Measurements from ENCODE around the gene PBRM1.

Gene PBRM1

GRCh38 chr3:52633786-52634185 is 51.9 kb downstream of the PBRM1 start:
- no peak for DNase-seq (ENCODE audit: low read depth in 1 of 2, low spot score in 1 of 2)
- in situ Hi-C loops (cut with HindIII; ENCODE audit: low pct_unique_long_range_greater_than_20kb, low sequenced_read_pairs) = no loop called here
- TF ChIP-seq JUND (IDR thresholded peaks at IDR 0.05; ENCODE audit: low read depth) = no peak

GRCh38 chr3:52625041-52625440 is 60.7 kb downstream of the PBRM1 start:
- in situ Hi-C loops (cut with HindIII; ENCODE audit: low pct_unique_long_range_greater_than_20kb, low sequenced_read_pairs) = no loop called here
- no peak for DNase-seq (ENCODE audit: low read depth in 1 of 2, low spot score in 1 of 2)
- no peak for TF ChIP-seq JUND (IDR thresholded peaks at IDR 0.05; ENCODE audit: low read depth)

GRCh38 chr3:52623234-52623792 is 62.4 kb downstream of the PBRM1 start:
- in situ Hi-C loops (cut with HindIII; ENCODE audit: low pct_unique_long_range_greater_than_20kb, low sequenced_read_pairs) = no loop called here
- no peak for TF ChIP-seq JUND (IDR thresholded peaks at IDR 0.05; ENCODE audit: low read depth)
- no peak for DNase-seq (ENCODE audit: low read depth in 1 of 2, low spot score in 1 of 2)

GRCh38 chr3:52620580-52620979 is 65.1 kb downstream of the PBRM1 start:
- in situ Hi-C loops (cut with HindIII; ENCODE audit: low pct_unique_long_range_greater_than_20kb, low sequenced_read_pairs) = no loop called here
- DNase-seq (ENCODE audit: low read depth in 1 of 2, low spot score in 1 of 2) = no peak
- TF ChIP-seq JUND (IDR thresholded peaks at IDR 0.05; ENCODE audit: low read depth) = no peak

- in situ Hi-C loops (cut with HindIII; ENCODE audit: low pct_unique_long_range_greater_than_20kb, low sequenced_read_pairs) = no loop called here
- no peak for TF ChIP-seq JUND (IDR thresholded peaks at IDR 0.05; ENCODE audit: low read depth)
- DNase-seq (ENCODE audit: low read depth in 1 of 2, low spot score in 1 of 2) = no peak
These were observed 70.5 kb downstream of the PBRM1 start for GRCh38 chr3:52615166-52615565.

GRCh38 chr3:52614689-52615088 is 71.0 kb downstream of the PBRM1 start:
- no peak for TF ChIP-seq JUND (IDR thresholded peaks at IDR 0.05; ENCODE audit: low read depth)
- in situ Hi-C loops (cut with HindIII; ENCODE audit: low pct_unique_long_range_greater_than_20kb, low sequenced_read_pairs) = no loop called here
- no peak for DNase-seq (ENCODE audit: low read depth in 1 of 2, low spot score in 1 of 2)

DNA sequence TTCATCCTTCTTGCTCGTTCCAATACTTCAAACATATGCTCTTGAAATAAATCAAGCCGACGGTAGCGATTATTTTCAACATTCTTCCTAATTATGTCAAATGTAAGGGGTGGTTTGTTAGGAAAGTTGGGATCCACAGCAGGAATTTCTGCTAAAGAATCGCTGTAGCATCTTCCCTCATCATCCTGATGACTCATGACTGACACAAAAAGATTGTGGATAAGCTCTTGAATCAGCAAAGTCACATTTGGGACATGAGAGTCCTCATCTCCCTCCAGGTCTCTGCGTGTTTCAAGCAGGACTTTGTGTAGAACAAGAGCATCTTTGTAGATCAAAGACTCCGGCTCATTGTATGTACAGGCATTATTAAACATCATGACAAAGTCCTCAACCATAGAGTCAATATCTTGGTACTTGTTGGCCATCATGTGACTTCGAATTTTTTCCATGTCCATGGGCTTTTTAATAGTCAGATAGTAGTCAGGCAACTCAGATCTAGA is 76.3 kb downstream of the PBRM1 start:
- no peak for TF ChIP-seq JUND (IDR thresholded peaks at IDR 0.05; ENCODE audit: low read depth)
- no peak for DNase-seq (ENCODE audit: low read depth in 1 of 2, low spot score in 1 of 2)
- in situ Hi-C loops (cut with HindIII; ENCODE audit: low pct_unique_long_range_greater_than_20kb, low sequenced_read_pairs) = no loop called here

DNA sequence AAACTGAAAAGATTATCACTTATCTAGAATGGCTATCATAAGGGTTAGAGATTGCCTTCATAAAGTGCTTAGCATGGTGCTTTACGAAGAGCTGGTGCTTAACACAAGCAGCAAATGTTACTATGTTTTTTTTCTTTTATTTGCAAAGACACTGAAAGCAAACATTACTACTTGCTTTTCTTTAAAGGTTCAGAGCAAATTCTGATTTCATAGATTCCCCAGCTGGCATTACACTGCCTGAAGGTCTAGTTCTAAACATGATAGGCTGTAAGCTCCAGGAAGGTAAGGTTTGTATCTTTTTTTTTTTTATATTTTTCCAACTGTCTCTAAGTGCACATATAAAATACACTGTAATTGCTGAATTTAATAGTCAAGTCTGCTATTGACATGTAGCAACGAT is 77.4 kb downstream of the PBRM1 start:
- in situ Hi-C loops (cut with HindIII; ENCODE audit: low pct_unique_long_range_greater_than_20kb, low sequenced_read_pairs) = no loop called here
- no peak for TF ChIP-seq JUND (IDR thresholded peaks at IDR 0.05; ENCODE audit: low read depth)
- DNase-seq (ENCODE audit: low read depth in 1 of 2, low spot score in 1 of 2) = no peak

DNA sequence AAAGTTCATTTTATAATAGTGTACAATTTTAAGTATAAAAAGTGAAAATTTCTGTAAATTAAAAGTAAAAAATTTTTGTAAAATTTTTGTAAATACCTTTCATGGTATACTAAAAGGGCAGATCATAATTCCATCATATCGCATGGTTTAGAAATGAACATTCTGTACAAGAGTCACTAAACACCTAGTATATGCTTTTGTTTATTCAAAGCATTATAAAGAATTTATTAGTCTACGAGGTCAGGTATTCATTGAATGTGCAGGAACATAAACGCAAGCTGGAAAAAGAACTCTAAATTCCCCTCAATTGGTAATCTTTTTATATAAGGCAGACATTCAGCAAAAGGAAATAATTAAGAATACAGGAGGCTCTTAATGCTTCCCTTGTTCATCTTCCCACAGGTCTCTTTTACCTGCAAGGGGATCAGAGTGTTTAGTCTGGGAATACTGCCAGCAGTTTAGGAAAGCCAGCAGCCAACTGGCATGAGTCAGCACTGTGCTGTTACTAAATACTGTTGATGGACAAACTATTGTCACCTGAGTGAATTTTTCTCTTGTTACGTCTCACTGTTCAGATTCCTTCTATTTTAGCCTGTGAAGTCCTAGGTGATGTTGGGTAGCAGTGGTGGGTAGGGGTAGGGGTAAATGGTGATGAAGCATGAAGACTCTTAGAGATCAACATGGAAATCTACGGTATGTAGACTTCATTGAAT is 79.2 kb downstream of the PBRM1 start:
- peak; percentile 21 to 84 for DNase-seq (ENCODE audit: low read depth in 1 of 2, low spot score in 1 of 2)
- in situ Hi-C loops (cut with HindIII; ENCODE audit: low pct_unique_long_range_greater_than_20kb, low sequenced_read_pairs) = no loop called here
- no peak for TF ChIP-seq JUND (IDR thresholded peaks at IDR 0.05; ENCODE audit: low read depth)

DNA sequence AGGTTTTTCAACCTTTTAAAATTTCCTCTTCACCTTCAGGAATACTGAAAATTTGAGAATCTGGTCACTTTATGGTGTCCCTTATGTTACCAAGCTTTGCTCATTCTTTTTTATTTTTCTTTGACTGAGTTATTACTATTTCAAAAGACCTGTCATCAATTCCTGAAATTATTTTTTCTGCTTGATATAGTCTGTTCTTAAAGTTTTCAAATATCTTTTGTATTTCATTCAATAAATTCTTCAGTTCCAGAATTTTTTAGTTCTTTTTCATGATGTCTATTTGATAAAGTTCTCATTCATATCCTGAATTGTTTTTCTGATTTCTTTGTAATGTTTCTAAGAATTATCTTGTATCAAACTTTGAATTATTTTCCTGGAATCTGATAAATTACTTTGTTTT is 85.5 kb downstream of the PBRM1 start:
- DNase-seq (ENCODE audit: low read depth in 1 of 2, low spot score in 1 of 2) = no peak
- in situ Hi-C loops (cut with HindIII; ENCODE audit: low pct_unique_long_range_greater_than_20kb, low sequenced_read_pairs) = no loop called here
- TF ChIP-seq JUND (IDR thresholded peaks at IDR 0.05; ENCODE audit: low read depth) = no peak

GRCh38 chr3:52596658-52597265 is 89.0 kb downstream of the PBRM1 start:
- in situ Hi-C loops (cut with HindIII; ENCODE audit: low pct_unique_long_range_greater_than_20kb, low sequenced_read_pairs) = no loop called here
- DNase-seq (ENCODE audit: low read depth in 1 of 2, low spot score in 1 of 2) = no peak
- no peak for TF ChIP-seq JUND (IDR thresholded peaks at IDR 0.05; ENCODE audit: low read depth)

DNA sequence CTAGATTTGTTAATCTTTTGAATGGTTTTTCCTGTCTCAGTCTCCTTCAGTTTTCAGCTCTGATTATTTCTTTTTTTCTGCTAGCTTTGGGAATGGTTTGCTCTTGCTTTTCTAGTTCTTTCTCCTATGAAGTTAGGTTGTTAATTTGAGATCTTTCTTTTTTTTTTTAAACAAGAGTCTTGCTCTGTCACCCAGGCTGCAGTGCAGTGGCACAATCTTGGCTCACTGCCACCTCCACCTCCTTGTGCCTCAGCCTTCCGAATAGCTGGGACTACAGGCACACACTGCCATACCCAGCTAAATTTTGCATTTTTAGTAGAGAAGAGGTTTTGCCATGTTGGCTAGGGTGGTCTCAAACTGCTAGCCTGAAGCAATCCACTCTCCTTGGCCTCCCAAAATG is 92.6 kb downstream of the PBRM1 start:
- in situ Hi-C loops (cut with HindIII; ENCODE audit: low pct_unique_long_range_greater_than_20kb, low sequenced_read_pairs) = no loop called here
- no peak for TF ChIP-seq JUND (IDR thresholded peaks at IDR 0.05; ENCODE audit: low read depth)
- DNase-seq (ENCODE audit: low read depth in 1 of 2, low spot score in 1 of 2) = no peak

All from T47D (cell line).